ENCODE data around the gene WBP2.
A peak's percentile ranks its signal among the peaks of the same experiment; 100 is the strongest.

Gene WBP2

DNA sequence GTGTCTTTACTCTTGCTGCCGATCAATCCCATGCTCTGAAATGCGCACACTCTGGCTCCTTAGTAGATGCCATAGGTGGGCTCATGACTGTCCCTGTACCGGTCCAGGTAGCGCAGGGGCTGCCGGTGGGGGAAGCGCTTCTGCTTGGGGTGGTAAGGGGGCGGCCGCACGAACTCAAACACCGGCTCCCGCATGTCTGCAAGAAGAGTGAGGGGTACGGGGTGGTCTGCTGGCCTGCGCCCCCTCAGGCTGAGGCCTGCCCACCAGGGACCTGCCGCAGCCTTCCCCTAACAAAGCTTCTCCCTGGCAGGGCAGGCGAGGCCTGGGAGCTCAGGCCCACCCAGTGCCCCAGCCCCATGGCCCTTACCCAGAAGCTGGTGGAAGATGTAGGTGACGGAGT, 43.7 kb upstream of the WBP2 start:
- Histone ChIP-seq H3K36me3 (ENCODE audit: low read length) (no peaks in the 10 kb centered on the region), H3K27me3 (ENCODE audit: low read length) (no peaks in the 10 kb centered on the region), H3K4me2 (ENCODE audit: low read depth, low read length, poor library complexity, severe bottlenecking) (no peak overlapping the region), H3K79me2 (ENCODE audit: insufficient read depth, low read length) (peaks cover 21% of the 10 kb centered on the region), H3K9me3 (ENCODE audit: insufficient read depth, low read length) (no peaks in the 10 kb centered on the region), H4K20me1 (ENCODE audit: low read depth, low read length) (no peaks in the 10 kb centered on the region), H3F3A (ENCODE audit: insufficient read depth) (peaks cover 10% of the 10 kb centered on the region), H2AFZ (ENCODE audit: low read depth, low read length, severe bottlenecking) (no peak overlapping the region), H3K9me2 (replicated peaks; ENCODE audit: insufficient read depth, low read length) (no peaks in the 10 kb centered on the region), H3K27ac (ENCODE audit: low read depth, low read length) (no peak overlapping the region), H3K4me3 (ENCODE audit: insufficient read depth, low read length, poor library complexity, severe bottlenecking) (no peak overlapping the region), H3K9ac (ENCODE audit: low read length) (no peak overlapping the region)
- no peak for TF ChIP-seq EZH2phosphoT487 (conservative IDR thresholded peaks at IDR 0.05; ENCODE audit: low read length)
- TF ChIP-seq, protein P1, sequence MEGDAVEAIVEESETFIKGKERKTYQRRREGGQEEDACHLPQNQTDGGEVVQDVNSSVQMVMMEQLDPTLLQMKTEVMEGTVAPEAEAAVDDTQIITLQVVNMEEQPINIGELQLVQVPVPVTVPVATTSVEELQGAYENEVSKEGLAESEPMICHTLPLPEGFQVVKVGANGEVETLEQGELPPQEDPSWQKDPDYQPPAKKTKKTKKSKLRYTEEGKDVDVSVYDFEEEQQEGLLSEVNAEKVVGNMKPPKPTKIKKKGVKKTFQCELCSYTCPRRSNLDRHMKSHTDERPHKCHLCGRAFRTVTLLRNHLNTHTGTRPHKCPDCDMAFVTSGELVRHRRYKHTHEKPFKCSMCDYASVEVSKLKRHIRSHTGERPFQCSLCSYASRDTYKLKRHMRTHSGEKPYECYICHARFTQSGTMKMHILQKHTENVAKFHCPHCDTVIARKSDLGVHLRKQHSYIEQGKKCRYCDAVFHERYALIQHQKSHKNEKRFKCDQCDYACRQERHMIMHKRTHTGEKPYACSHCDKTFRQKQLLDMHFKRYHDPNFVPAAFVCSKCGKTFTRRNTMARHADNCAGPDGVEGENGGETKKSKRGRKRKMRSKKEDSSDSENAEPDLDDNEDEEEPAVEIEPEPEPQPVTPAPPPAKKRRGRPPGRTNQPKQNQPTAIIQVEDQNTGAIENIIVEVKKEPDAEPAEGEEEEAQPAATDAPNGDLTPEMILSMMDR (IDR thresholded peaks at IDR 0.05; ENCODE audit: insufficient read depth, low read length, poor library complexity, severe bottlenecking), result no peak

DNA sequence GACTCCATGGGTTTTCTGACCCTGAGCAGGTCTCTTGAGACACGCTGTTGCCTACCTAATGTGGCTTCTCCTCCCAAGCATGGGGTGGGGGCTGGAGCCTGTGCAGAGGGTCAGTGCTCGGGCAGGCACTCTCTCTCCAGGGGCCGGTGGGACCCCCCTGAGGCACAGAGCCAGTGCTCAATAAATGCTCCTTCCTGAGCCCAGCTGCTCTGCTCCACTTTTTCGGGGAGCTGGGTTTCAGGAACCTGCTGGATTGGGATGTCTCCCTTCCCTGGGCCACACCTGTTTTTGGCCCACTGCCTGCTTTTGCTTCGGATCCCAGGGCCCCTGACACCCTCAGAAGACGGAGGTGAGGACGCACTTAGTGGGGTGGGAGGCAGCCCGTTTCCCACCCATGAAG, 42.9 kb upstream of the WBP2 start:
- Histone ChIP-seq H3K9me3 (ENCODE audit: insufficient read depth, low read length) (no peaks in the 10 kb centered on the region), H3K36me3 (ENCODE audit: low read length) (no peaks in the 10 kb centered on the region), H3K4me3 (ENCODE audit: insufficient read depth, low read length, poor library complexity, severe bottlenecking) (no peak overlapping the region), H3K27ac (ENCODE audit: low read depth, low read length) (no peak overlapping the region), H2AFZ (ENCODE audit: low read depth, low read length, severe bottlenecking) (no peak overlapping the region), H3F3A (ENCODE audit: insufficient read depth) (peaks cover 10% of the 10 kb centered on the region), H3K9ac (ENCODE audit: low read length) (no peak overlapping the region), H3K27me3 (ENCODE audit: low read length) (no peaks in the 10 kb centered on the region), H3K79me2 (ENCODE audit: insufficient read depth, low read length) (peaks cover 15% of the 10 kb centered on the region), H3K9me2 (replicated peaks; ENCODE audit: insufficient read depth, low read length) (no peaks in the 10 kb centered on the region), H3K4me2 (ENCODE audit: low read depth, low read length, poor library complexity, severe bottlenecking) (no peak overlapping the region), H4K20me1 (ENCODE audit: low read depth, low read length) (no peaks in the 10 kb centered on the region)
- TF ChIP-seq EZH2phosphoT487 (conservative IDR thresholded peaks at IDR 0.05; ENCODE audit: low read length), result no peak
- TF ChIP-seq, protein P1 (IDR thresholded peaks at IDR 0.05; ENCODE audit: insufficient read depth, low read length, poor library complexity, severe bottlenecking), result no peak

DNA sequence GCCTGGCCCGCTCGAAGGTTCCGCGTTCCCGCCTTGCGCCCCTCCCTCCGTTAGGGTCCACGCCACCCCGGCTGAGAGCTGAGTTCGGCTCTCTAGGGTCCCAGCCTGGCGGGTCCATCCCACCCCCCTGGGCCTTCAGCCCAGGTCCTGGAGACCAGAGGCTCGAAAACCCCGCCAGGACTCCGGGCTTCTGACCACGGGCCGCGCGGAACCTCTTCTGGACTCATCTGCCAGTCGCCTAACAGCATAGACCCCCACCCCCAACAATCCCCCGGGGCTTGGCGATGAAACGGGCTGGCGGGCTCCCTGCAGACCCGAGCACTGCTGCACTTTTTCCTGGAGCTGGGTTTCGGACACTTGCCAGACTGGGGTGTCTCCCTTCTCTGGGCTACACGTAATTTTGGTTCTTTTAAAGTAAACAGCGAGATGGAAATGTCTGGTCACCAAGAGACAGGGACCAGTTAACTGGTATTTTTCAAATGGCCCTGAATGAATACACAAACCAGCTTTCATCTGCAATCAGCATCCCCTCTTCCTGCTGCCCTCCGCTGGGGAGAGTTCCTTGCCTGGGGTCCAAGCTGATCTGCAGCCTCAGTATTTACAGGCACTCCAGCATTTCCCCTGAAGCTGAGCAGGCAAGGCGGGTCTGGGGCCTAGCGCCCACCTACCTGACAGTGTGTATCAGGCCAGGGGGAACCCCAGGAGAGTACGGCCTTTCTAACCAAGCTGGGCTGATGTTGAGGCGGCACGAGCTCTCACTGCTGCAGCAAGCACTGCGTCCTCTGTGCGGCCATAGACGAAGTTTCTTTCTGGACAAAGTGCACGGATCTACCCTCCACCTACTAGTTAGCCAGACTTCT, 42.3 kb upstream of the WBP2 start:
- no peaks in the 10 kb centered on the region for H3K36me3 ChIP-seq (ENCODE audit: low read length)
- peaks cover 15% of the 10 kb centered on the region for H3K79me2 ChIP-seq (ENCODE audit: insufficient read depth, low read length)
- H4K20me1 ChIP-seq (ENCODE audit: low read depth, low read length), result no peaks in the 10 kb centered on the region
- no peaks in the 10 kb centered on the region for H3K27me3 ChIP-seq (ENCODE audit: low read length)
- H3K4me2 ChIP-seq (ENCODE audit: low read depth, low read length, poor library complexity, severe bottlenecking), result peak overlapping the region; percentile 87
- H2AFZ ChIP-seq (ENCODE audit: low read depth, low read length, severe bottlenecking), result peak overlapping the region; percentile 18
- no peaks in the 10 kb centered on the region for H3K9me2 ChIP-seq (replicated peaks; ENCODE audit: insufficient read depth, low read length)
- peak overlapping the region; percentile 89 for H3K4me3 ChIP-seq (ENCODE audit: insufficient read depth, low read length, poor library complexity, severe bottlenecking)
- TF ChIP-seq EZH2phosphoT487 (conservative IDR thresholded peaks at IDR 0.05; ENCODE audit: low read length), result no peak
- TF ChIP-seq, protein P1 (IDR thresholded peaks at IDR 0.05; ENCODE audit: insufficient read depth, low read length, poor library complexity, severe bottlenecking), result no peak
- H3K9ac ChIP-seq (ENCODE audit: low read length), result peak overlapping the region; percentile 83
- H3F3A ChIP-seq (ENCODE audit: insufficient read depth), result peaks cover 10% of the 10 kb centered on the region
- H3K27ac ChIP-seq (ENCODE audit: low read depth, low read length), result peak overlapping the region; percentile 64
- no peaks in the 10 kb centered on the region for H3K9me3 ChIP-seq (ENCODE audit: insufficient read depth, low read length)
